Smooth muscle cell (in vitro differentiated cells): Measurements from ENCODE around the gene PRDM2. TPM values are rescaled to one million over a fixed set of nuclear protein-coding genes. Genes with fewer than 3 reads are reported as not detected.

Experiments
- DNase-seq: peaks from one replicate; lab custom pipeline; 2025; ENCODE audit not compliant: unreplicated experiment; lab: John Stamatoyannopoulos, UW
- H2AFZ ChIP-seq: fragments of 200-600 bp; sonication (generic); 2 replicates; pipeline ENCODE4 v1.6.0; 2016; ENCODE audit warnings: antibody characterized with exemption, low read depth, mild to moderate bottlenecking
- H3F3A ChIP-seq: fragments of 200-600 bp; sonication (generic); 2 replicates; pipeline ENCODE4 v1.6.0; 2017; ENCODE audit warnings: antibody characterized with exemption, low read depth
- H3K27ac ChIP-seq: fragments of 200-600 bp; sonication (generic); 2 replicates; pipeline ENCODE4 v1.5.1; 2016; ENCODE audit warnings: low read depth, mild to moderate bottlenecking
- H3K27me3 ChIP-seq: fragments of 200-600 bp; sonication (generic); 2 replicates; pipeline ENCODE4 v1.6.1; 2016; ENCODE audit warnings: low read depth, mild to moderate bottlenecking
- H3K36me3 ChIP-seq: fragments of 200-600 bp; sonication (generic); 2 replicates; pipeline ENCODE4 v1.5.1; 2016; ENCODE audit warnings: low read depth
- H3K4me1 ChIP-seq: fragments of 200-600 bp; sonication (generic); 2 replicates; pipeline ENCODE4 v1.5.1; 2016; ENCODE audit warnings: low read depth
- H3K4me2 ChIP-seq: fragments of 200-600 bp; sonication (generic); 2 replicates; pipeline ENCODE4 v1.6.0; 2016; ENCODE audit warnings: mild to moderate bottlenecking
- H3K4me3 ChIP-seq: fragments of 200-600 bp; sonication (generic); 2 replicates; pipeline ENCODE4 v1.5.1; 2016; ENCODE audit warnings: mild to moderate bottlenecking
- H3K79me2 ChIP-seq: fragments of 200-600 bp; sonication (generic); 2 replicates; pipeline ENCODE4 v1.6.0; 2016; ENCODE audit warnings: low read depth, mild to moderate bottlenecking
- H3K9ac ChIP-seq: fragments of 200-600 bp; sonication (generic); 2 replicates; pipeline ENCODE4 v1.6.0; 2016; ENCODE audit warnings: low read depth
- H3K9me3 ChIP-seq: fragments of 200-600 bp; sonication (generic); replicated peaks from 2 replicates; pipeline ENCODE4 v1.5.1; 2016; ENCODE audit warnings: low read depth
- H4K20me1 ChIP-seq: fragments of 200-600 bp; sonication (generic); 2 replicates; pipeline ENCODE4 v1.6.0; 2016; ENCODE audit warnings: low read depth
- WGBS: methylation state at CpG from one replicate; pipeline ENCODE4 v1.1.7; 2016; ENCODE audit warnings: low lambda C conversion rate; 5-methylcytosine and 5-hydroxymethylcytosine counted together
- polyA plus RNA-seq: library from polyadenylated mRNA; unstranded; fragments of >200 nt; fragmentation: Nextera tagmentation; extraction: Ambion mirVana; gene quantifications from 2 replicates; pipeline ENCODE4 v1.2.1, GENCODE V29; 2016
- total RNA-seq: library from RNA; depleted of rRNA; stranded (reverse); fragments of >200 nt; gene quantifications from 2 replicates; pipeline ENCODE4 v1.2.3, GENCODE V29; 2014
- TF ChIP-seq, protein P1 (sequence below): fragments of 200-600 bp; sonication (generic); IDR thresholded peaks from 2 replicates; pipeline ENCODE4 v1.5.1; 2017; ENCODE audit warnings: borderline replicate concordance, mild to moderate bottlenecking, antibody characterized with exemption; ENCODE audit not compliant: insufficient read depth, poor library complexity, severe bottlenecking

The PRDM2 gene
- total and polyA plus RNA-seq, 2 experiments from 2014 or later: 19.8 to 20.0 TPM

DNA sequence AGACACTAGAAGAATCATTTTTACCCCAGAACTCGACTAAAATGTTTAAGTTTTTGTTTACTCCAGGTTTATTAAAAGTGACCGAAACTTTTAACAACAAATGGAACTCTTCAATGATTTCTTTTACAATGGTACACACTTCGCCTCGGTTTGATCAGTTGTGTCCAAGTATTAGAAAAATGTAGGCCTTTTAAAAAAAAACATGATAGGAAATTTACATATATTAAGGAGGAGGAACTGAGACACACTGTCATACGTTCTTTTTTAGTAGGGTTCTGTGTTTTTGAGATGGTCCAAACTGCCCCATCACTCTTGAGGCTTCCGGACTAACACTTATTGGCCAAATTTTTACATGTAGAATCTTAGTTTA, 1.3 kb downstream of the PRDM2 start:
- H3K9me3 ChIP-seq: no peaks in the 10 kb centered on the region
- peaks cover 7% of the 10 kb centered on the region for H3K4me1 ChIP-seq
- peaks cover 30% of the 10 kb centered on the region for H3K79me2 ChIP-seq
- H3K36me3 ChIP-seq: no peaks in the 10 kb centered on the region
- no peaks in the 10 kb centered on the region for H3F3A ChIP-seq
- H3K27ac ChIP-seq: peak overlapping the region; percentile 5
- 90% methylated on average over 6 of the region's 6 CpGs for WGBS
- H2AFZ ChIP-seq: peak overlapping the region; percentile 100
- TF ChIP-seq, protein P1, sequence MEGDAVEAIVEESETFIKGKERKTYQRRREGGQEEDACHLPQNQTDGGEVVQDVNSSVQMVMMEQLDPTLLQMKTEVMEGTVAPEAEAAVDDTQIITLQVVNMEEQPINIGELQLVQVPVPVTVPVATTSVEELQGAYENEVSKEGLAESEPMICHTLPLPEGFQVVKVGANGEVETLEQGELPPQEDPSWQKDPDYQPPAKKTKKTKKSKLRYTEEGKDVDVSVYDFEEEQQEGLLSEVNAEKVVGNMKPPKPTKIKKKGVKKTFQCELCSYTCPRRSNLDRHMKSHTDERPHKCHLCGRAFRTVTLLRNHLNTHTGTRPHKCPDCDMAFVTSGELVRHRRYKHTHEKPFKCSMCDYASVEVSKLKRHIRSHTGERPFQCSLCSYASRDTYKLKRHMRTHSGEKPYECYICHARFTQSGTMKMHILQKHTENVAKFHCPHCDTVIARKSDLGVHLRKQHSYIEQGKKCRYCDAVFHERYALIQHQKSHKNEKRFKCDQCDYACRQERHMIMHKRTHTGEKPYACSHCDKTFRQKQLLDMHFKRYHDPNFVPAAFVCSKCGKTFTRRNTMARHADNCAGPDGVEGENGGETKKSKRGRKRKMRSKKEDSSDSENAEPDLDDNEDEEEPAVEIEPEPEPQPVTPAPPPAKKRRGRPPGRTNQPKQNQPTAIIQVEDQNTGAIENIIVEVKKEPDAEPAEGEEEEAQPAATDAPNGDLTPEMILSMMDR: no peak
- peak overlapping the region; percentile 75 for H3K4me3 ChIP-seq
- H3K9ac ChIP-seq: no peak overlapping the region
- peaks cover 3% of the 10 kb centered on the region for H4K20me1 ChIP-seq
- no peaks in the 10 kb centered on the region for H3K27me3 ChIP-seq
- DNase-seq: no peak
- peak overlapping the region; percentile 84 for H3K4me2 ChIP-seq

DNA sequence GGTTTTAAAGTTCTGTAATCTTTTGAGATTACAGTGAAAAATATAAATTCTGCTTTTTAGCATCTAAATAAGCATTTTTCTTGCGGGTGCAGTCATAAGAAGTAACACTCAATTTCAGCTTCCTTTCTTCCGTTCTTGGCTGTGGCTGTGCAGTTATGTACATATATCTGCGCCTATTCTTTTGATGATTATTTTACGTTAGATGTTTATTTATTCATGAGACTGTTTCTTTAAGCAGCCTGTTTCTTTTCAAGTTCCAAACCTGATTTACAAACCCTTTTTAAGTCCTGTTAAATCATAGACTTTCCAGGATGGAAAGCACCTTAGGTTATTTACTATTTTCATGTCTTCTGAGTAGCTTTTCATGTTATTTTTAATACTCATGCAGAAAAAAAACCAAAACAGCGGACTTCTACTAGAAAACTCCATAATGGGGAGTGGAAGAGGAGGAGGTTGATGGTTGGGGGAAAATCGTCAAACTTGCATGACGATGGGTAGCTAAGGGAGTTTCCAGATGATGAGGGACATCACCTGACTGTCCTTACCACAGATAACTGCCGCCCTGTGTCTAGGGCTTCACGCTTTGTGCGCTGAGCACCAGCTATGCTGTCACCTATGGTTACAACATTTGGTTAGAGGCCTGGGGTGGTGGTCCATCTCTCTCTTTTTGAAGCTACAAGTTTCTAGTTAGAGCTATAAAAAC, 2.6 kb downstream of the PRDM2 start:
- Histone ChIP-seq H3K4me3 (no peak overlapping the region), H3K27me3 (no peaks in the 10 kb centered on the region), H3K36me3 (no peaks in the 10 kb centered on the region), H2AFZ (no peak overlapping the region), H3K4me2 (no peak overlapping the region), H3K79me2 (peaks cover 40% of the 10 kb centered on the region), H4K20me1 (peaks cover 15% of the 10 kb centered on the region), H3K4me1 (peaks cover 7% of the 10 kb centered on the region), H3K27ac (no peak overlapping the region), H3K9ac (no peak overlapping the region), H3F3A (no peaks in the 10 kb centered on the region), H3K9me3 (no peaks in the 10 kb centered on the region)
- no peak for DNase-seq
- WGBS: 96% methylated on average over 10 of the region's 10 CpGs
- TF ChIP-seq, protein P1: no peak

DNA sequence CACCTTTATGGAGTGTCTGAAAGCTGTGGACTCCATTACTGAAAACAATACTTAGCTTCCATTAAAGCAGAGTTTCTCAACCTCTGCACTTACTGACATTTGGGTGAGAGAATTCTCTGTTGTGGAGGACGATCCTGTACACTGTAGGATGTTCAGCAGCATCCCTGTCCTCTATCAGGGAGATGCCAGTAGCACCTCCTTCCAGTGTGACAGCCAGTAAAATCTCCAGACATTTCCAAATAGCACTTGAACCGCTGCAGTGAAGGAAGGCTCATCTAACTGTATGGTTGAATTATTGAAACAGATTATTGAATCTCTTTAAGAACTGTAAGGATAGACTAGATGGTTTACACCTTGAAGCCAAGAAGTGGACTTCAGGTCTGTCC, 3.1 kb downstream of the PRDM2 start:
- no peaks in the 10 kb centered on the region for H3K9me3 ChIP-seq
- no peak overlapping the region for H3K4me3 ChIP-seq
- peaks cover 21% of the 10 kb centered on the region for H4K20me1 ChIP-seq
- no peak for DNase-seq
- no peaks in the 10 kb centered on the region for H3F3A ChIP-seq
- H3K4me1 ChIP-seq: peaks cover 7% of the 10 kb centered on the region
- H3K9ac ChIP-seq: no peak overlapping the region
- H3K4me2 ChIP-seq: no peak overlapping the region
- no peak overlapping the region for H2AFZ ChIP-seq
- H3K27me3 ChIP-seq: no peaks in the 10 kb centered on the region
- H3K36me3 ChIP-seq: no peaks in the 10 kb centered on the region
- H3K79me2 ChIP-seq: peaks cover 45% of the 10 kb centered on the region
- no peak overlapping the region for H3K27ac ChIP-seq
- TF ChIP-seq, protein P1: no peak
- WGBS: 83% methylated on average over 2 of the region's 2 CpGs
